Liver (tissue), 9 donors: ENCODE measurements around the gene SNRPF. TPM values are rescaled to one million over a fixed set of nuclear protein-coding genes. Genes with fewer than 3 reads are reported as not detected.
"Not testable (repeated sequence)": the region's sequence is repeated elsewhere in the genome, so short reads cannot be mapped to it uniquely, and the experiment has no call there.

Source experiments
- DNase-seq: peaks from one replicate; pipeline ENCODE4 v3.0.0-alpha.2; 2017; ENCODE audit warnings: low spot score
- H3K27ac ChIP-seq, 2 donors: one replicate each; pipeline ENCODE4 v1.7.0; 2013; ENCODE audit warnings: inconsistent platforms in 2 of 2, low read length in 2 of 2, control low read depth in 1 of 2, low read depth in 1 of 2, mild to moderate bottlenecking in 1 of 2
- H3K27me3 ChIP-seq, 4 donors: one replicate each; pipeline versions ENCODE4 v1.6.1 to v1.7.0; 2013; ENCODE audit warnings: low read length in 3 of 4, inconsistent platforms in 1 of 4, mild to moderate bottlenecking in 1 of 4, moderate library complexity in 1 of 4; ENCODE audit not compliant: control insufficient read depth in 4 of 4, insufficient read depth in 4 of 4
- H3K36me3 ChIP-seq, 4 donors: one replicate each; pipeline versions ENCODE4 v1.6.1 to v1.7.0; 2013; ENCODE audit warnings: low read length in 3 of 4, mild to moderate bottlenecking in 3 of 4, low read depth in 1 of 4, moderate library complexity in 1 of 4; ENCODE audit not compliant: control insufficient read depth in 4 of 4, insufficient read depth in 3 of 4
- H3K4me1 ChIP-seq, 4 donors: one replicate each; pipeline versions ENCODE4 v1.6.1 to v1.7.0; 2013; ENCODE audit warnings: low read length in 3 of 4, mild to moderate bottlenecking in 3 of 4, moderate library complexity in 1 of 4; ENCODE audit not compliant: control insufficient read depth in 4 of 4, insufficient read depth in 4 of 4
- H3K4me3 ChIP-seq, 3 donors: one replicate each; pipeline versions ENCODE4 v1.6.1 to v1.7.0; 2013; ENCODE audit warnings: low read length in 3 of 3, control low read depth in 1 of 3, low read depth in 1 of 3, mild to moderate bottlenecking in 1 of 3
- H3K9ac ChIP-seq, 2 donors: one replicate each; pipeline ENCODE4 v1.7.0; 2013; ENCODE audit warnings: low read length in 2 of 2, mild to moderate bottlenecking in 2 of 2, moderate library complexity in 2 of 2, control low read depth in 1 of 2, low read depth in 1 of 2
- H3K9me3 ChIP-seq, 4 donors: one replicate each; pipeline versions ENCODE4 v1.6.1 to v1.7.0; 2013; ENCODE audit warnings: low read length in 3 of 4; ENCODE audit not compliant: control insufficient read depth in 4 of 4
- ATF3 ChIP-seq: IDR thresholded peaks from 2 replicates; pipeline ENCODE4 v1.6.1; 2016; ENCODE audit warnings: antibody characterized with exemption
- CTCF ChIP-seq: fragments of 150-350 bp; IDR thresholded peaks from 2 replicates; pipeline ENCODE4 v1.5.1; 2017; ENCODE audit warnings: improper control_type of control experiment, low read depth, low read length; ENCODE audit not compliant: missing input control
- EGR1 ChIP-seq, 2 donors: IDR thresholded peaks; 2 replicates each; pipeline ENCODE4 v1.6.1; 2016 to 2018; ENCODE audit warnings: antibody characterized with exemption in 2 of 2, low read depth in 2 of 2
- FOXA1 ChIP-seq: IDR thresholded peaks from 2 replicates; pipeline ENCODE4 v1.6.1; 2016; ENCODE audit warnings: antibody characterized with exemption
- FOXA2 ChIP-seq: IDR thresholded peaks from 2 replicates; pipeline ENCODE4 v1.6.1; 2016; ENCODE audit warnings: antibody characterized with exemption
- GABPA ChIP-seq, 2 donors: IDR thresholded peaks in 1 of 2; conservative IDR thresholded peaks in 1 of 2; 2 replicates each; pipeline ENCODE4 v1.6.1; 2016; ENCODE audit warnings: antibody characterized with exemption in 2 of 2, mild to moderate bottlenecking in 1 of 2, moderate library complexity in 1 of 2
- HNF4A ChIP-seq, 2 donors: conservative IDR thresholded peaks; 2 replicates each; pipeline ENCODE4 v1.6.1; 2016; ENCODE audit warnings: antibody characterized with exemption in 2 of 2, mild to moderate bottlenecking in 2 of 2
- HNF4G ChIP-seq: IDR thresholded peaks from 2 replicates; pipeline ENCODE4 v1.6.1; 2016; ENCODE audit warnings: antibody characterized with exemption
- JUND ChIP-seq, 2 donors: IDR thresholded peaks; 2 replicates each; pipeline ENCODE4 v1.6.1; 2016; ENCODE audit warnings: antibody characterized with exemption in 2 of 2
- MAX ChIP-seq: IDR thresholded peaks from 2 replicates; pipeline ENCODE4 v1.6.1; 2016; ENCODE audit warnings: antibody characterized with exemption
- NR2F2 ChIP-seq: IDR thresholded peaks from 2 replicates; pipeline ENCODE4 v1.6.1; 2016; ENCODE audit warnings: antibody characterized with exemption
- RAD21 ChIP-seq, 2 donors: IDR thresholded peaks; 2 replicates each; pipeline ENCODE4 v1.6.1; 2016; ENCODE audit warnings: antibody characterized with exemption in 2 of 2, mild to moderate bottlenecking in 2 of 2
- REST ChIP-seq: IDR thresholded peaks from 2 replicates; pipeline ENCODE4 v1.6.1; 2016; ENCODE audit warnings: antibody characterized with exemption, mild to moderate bottlenecking
- RXRA ChIP-seq, 2 donors: IDR thresholded peaks; 2 replicates each; pipeline ENCODE4 v1.6.1; 2017 to 2018; ENCODE audit warnings: antibody characterized with exemption in 2 of 2, mild to moderate bottlenecking in 1 of 2
- SP1 ChIP-seq: IDR thresholded peaks from 2 replicates; pipeline ENCODE4 v1.6.1; 2018; ENCODE audit warnings: antibody characterized with exemption, mild to moderate bottlenecking
- TAF1 ChIP-seq: conservative IDR thresholded peaks from 2 replicates; pipeline ENCODE4 v1.6.1; 2016; ENCODE audit warnings: antibody characterized with exemption, mild to moderate bottlenecking
- YY1 ChIP-seq: IDR thresholded peaks from 2 replicates; pipeline ENCODE4 v1.6.1; 2016; ENCODE audit warnings: antibody characterized with exemption, mild to moderate bottlenecking
- ZBTB33 ChIP-seq: IDR thresholded peaks from 2 replicates; pipeline ENCODE4 v1.6.1; 2016; ENCODE audit warnings: antibody characterized with exemption
- WGBS: extraction: QIAGEN DNeasy Blood & Tissue Kit; methylation state at CpG from one replicate; pipeline ENCODE4 v1.1.7; 2013; 5-methylcytosine and 5-hydroxymethylcytosine counted together
- polyA plus RNA-seq, 2 donors: library from polyadenylated mRNA; stranded (reverse) in 1 of 2; unstranded in 1 of 2; fragments of 200-250 nt in 1 of 2; fragments of >200 nt in 1 of 2; fragmentation: Nextera tagmentation in 1 of 2; extraction: Ambion mirVana in 1 of 2; gene quantifications; one replicate each; pipeline versions ENCODE4 v1.2.1 to v1.2.3, GENCODE V29; 2013 to 2015
- total RNA-seq, 2 donors: library from RNA; depleted of rRNA; stranded (reverse); fragments of >200 nt; gene quantifications; one replicate each; pipeline ENCODE4 v1.2.3, GENCODE V29; 2014
- donor health status: healthy.
- donor health status: healthy.
- donor health status: healthy.
- donor health status: healthy.
- donor health status: healthy.

SNRPF gene
- total and polyA plus RNA-seq, 4 donors = 5.4 to 35.9 (median 12.4) TPM

GRCh38 chr12:95838125-95838524 lies 20.6 kb upstream of the SNRPF start:
- Histone ChIP-seq H3K9ac (peak overlapping the region in 1 of 2 donors; percentile 43), H3K36me3 (no peaks in the 10 kb centered on the region), H3K27ac (peak overlapping the region in 1 of 2 donors; percentile 58), H3K9me3 (no peaks in the 10 kb centered on the region), H3K27me3 (no peaks in the 10 kb centered on the region), H3K4me1 (peaks cover 1 to 18% (median 13%) of the 10 kb centered on the region in 4 donors), H3K4me3 (peak overlapping the region in 1 of 3 donors; percentile 23)
- no peak for DNase-seq
- TF ChIP-seq FOXA2 (no peak), ATF3 (no peak), HNF4G (no peak), RAD21 (IDR thresholded peaks at IDR 0.05) (peak; percentile 21 to 25), HNF4A (conservative IDR thresholded peaks at IDR 0.05) (peak; percentile 73 to 80), YY1 (peak; percentile 52), FOXA1 (peak; percentile 30), EGR1 (IDR thresholded peaks at IDR 0.05; ENCODE audit: low read depth in 2 of 2) (peak in 1 of 2 donors; percentile 55), TAF1 (no peak), RXRA (IDR thresholded peaks at IDR 0.05) (peak; percentile 78 to 84), JUND (IDR thresholded peaks at IDR 0.05) (peak; percentile 26 to 50), MAX (peak; percentile 47), NR2F2 (peak; percentile 38), SP1 (peak; percentile 65), CTCF (no peak), ZBTB33 (no peak), GABPA (IDR thresholded peaks at IDR 0.05 in 1 of 2, conservative IDR thresholded peaks at IDR 0.05 in 1 of 2) (peak in 1 of 2 donors; percentile 68), REST (peak; percentile 63)
- WGBS = 6% methylated on average over 11 of the region's 11 CpGs

GRCh38 chr12:95842426-95842825 lies 16.3 kb upstream of the SNRPF start:
- not testable (repeated sequence) for DNase-seq, H3K27ac ChIP-seq, H3K4me1 ChIP-seq

More at GRCh38 chr12:95842426-95842825, 16.3 kb upstream of the SNRPF start:
- H3K36me3 ChIP-seq, H3K27me3 ChIP-seq, H3K9ac ChIP-seq, H3K9me3 ChIP-seq: not testable (repeated sequence)
- WGBS = 52% methylated on average over 8 of the region's 12 CpGs
- peak overlapping the region in 1 of 3 donors; percentile 29 for H3K4me3 ChIP-seq
